Endothelial cell of umbilical vein (primary cell): Measurements from ENCODE around the gene C8A. TPM values are rescaled to one million over a fixed set of nuclear protein-coding genes. Genes with fewer than 3 reads are reported as not detected.

Source experiments
- BruUV-seq: library from RNA; stranded (reverse); fragments of 400-500 nt; replicated peaks from 2 replicates; lab custom pipeline; 2021; lab: Mats Ljungman, UMichigan
- CTCF ChIA-PET: fragments of 300-600, 350-600 bp; sonication (Branson Sonifier 250); formaldehyde crosslinking; loops from one replicate; lab custom pipeline; 2021; ENCODE audit warnings: antibody characterized with exemption, inconsistent platforms; lab: Charles Lee
- POLR2A ChIA-PET: fragments of 300-600, 350-600 bp; sonication (Branson Sonifier 250); formaldehyde crosslinking; loops from one replicate; lab custom pipeline; 2021; ENCODE audit warnings: antibody characterized with exemption, inconsistent platforms; lab: Charles Lee
- DNase-seq: peaks from one replicate; pipeline ENCODE4 v3.0.0-alpha.2; 2011; ENCODE audit warnings: low read depth, low spot score
- FAIRE-seq: peaks from 2 replicates; lab custom pipeline; 2011; peaks lifted over from hg19 to GRCh38; lab: Jason Lieb, UNC
- H2AFZ ChIP-seq: 2 replicates; pipeline ENCODE4 v1.6.0; 2012; ENCODE audit warnings: low read depth, low read length, control low read depth, inconsistent platforms
- H3K27ac ChIP-seq: 2 replicates; pipeline ENCODE4 v1.5.1; 2011; ENCODE audit warnings: low read depth, mild to moderate bottlenecking, control low read depth, low read length, moderate library complexity; ENCODE audit not compliant: insufficient read depth
- H3K27me3 ChIP-seq, 2 experiments: 2 replicates each; pipeline versions ENCODE4 v1.6.0 to v1.6.1; 2011; ENCODE audit warnings: low read length in 2 of 2, mixed read lengths in 1 of 2; ENCODE audit not compliant: control insufficient read depth in 2 of 2, insufficient read depth in 2 of 2
- H3K36me3 ChIP-seq, 2 experiments: 2 replicates in 1 of 2; 3 replicates in 1 of 2; pipeline ENCODE4 v1.5.1; 2011; ENCODE audit warnings: low read length in 2 of 2, mild to moderate bottlenecking in 1 of 2, moderate library complexity in 1 of 2; ENCODE audit not compliant: control insufficient read depth in 2 of 2, insufficient read depth in 2 of 2; ENCODE audit errors: extremely low read depth in 1 of 2
- H3K4me1 ChIP-seq: 3 replicates; pipeline ENCODE4 v1.5.1; 2011; ENCODE audit warnings: mild to moderate bottlenecking, low read length; ENCODE audit not compliant: control insufficient read depth, insufficient read depth; ENCODE audit errors: extremely low read depth
- H3K4me2 ChIP-seq: 2 replicates; pipeline ENCODE4 v1.6.1; 2011; ENCODE audit warnings: low read length, control low read depth, mixed read lengths; ENCODE audit not compliant: insufficient read depth
- H3K4me3 ChIP-seq, 3 experiments: fragments of 200-600 bp in 1 of 3; sonication (generic), shearing (Covaris generic) in 1 of 3; replicated peaks in 1 of 3; 2 replicates each; pipeline ENCODE4 v1.5.1; 2011 to 2016; ENCODE audit warnings: control low read depth in 3 of 3, low read length in 3 of 3, mild to moderate bottlenecking in 2 of 3, inconsistent platforms in 1 of 3, low read depth in 1 of 3, moderate library complexity in 1 of 3; ENCODE audit not compliant: insufficient read depth in 1 of 3
- H3K79me2 ChIP-seq: 2 replicates; pipeline ENCODE4 v1.6.0; 2012; ENCODE audit warnings: low read length, inconsistent platforms; ENCODE audit not compliant: control insufficient read depth, insufficient read depth
- H3K9ac ChIP-seq: replicated peaks from 2 replicates; pipeline ENCODE3; 2011; ENCODE audit warnings: low read length, control low read depth; ENCODE audit not compliant: insufficient read depth; ENCODE audit errors: extremely low read depth
- H3K9me1 ChIP-seq: replicated peaks from 3 replicates; pipeline ENCODE4 v1.6.0; 2011; ENCODE audit warnings: mild to moderate bottlenecking, low read length; ENCODE audit not compliant: control insufficient read depth, insufficient read depth; ENCODE audit errors: extremely low read depth
- H3K9me3 ChIP-seq: replicated peaks from 2 replicates; pipeline ENCODE4 v1.5.1; 2012; ENCODE audit warnings: low read length, inconsistent platforms; ENCODE audit not compliant: control insufficient read depth, insufficient read depth
- H4K20me1 ChIP-seq: replicated peaks from 2 replicates; pipeline ENCODE3; 2011; ENCODE audit warnings: mild to moderate bottlenecking, low read length; ENCODE audit not compliant: control insufficient read depth, insufficient read depth; ENCODE audit errors: extremely low read depth
- EZH2 ChIP-seq: IDR thresholded peaks from 2 replicates; pipeline ENCODE4 v1.6.1; 2012; ENCODE audit warnings: borderline replicate concordance, low read depth, mild to moderate bottlenecking, moderate library complexity, low read length, inconsistent platforms; ENCODE audit not compliant: severe bottlenecking
- FOS ChIP-seq: IDR thresholded peaks from 2 replicates; pipeline ENCODE4 v1.6.1; 2011; ENCODE audit warnings: mild to moderate bottlenecking, low read length, moderate library complexity, borderline replicate concordance; ENCODE audit not compliant: insufficient read depth
- GATA2 ChIP-seq: IDR thresholded peaks from 2 replicates; pipeline ENCODE4 v1.7.0; 2011; ENCODE audit warnings: low read depth, mild to moderate bottlenecking, moderate library complexity, mixed read lengths, low read length; ENCODE audit not compliant: insufficient read length, insufficient read depth
- JUN ChIP-seq: IDR thresholded peaks from 2 replicates; pipeline ENCODE4 v1.6.1; 2011; ENCODE audit warnings: borderline replicate concordance, low read depth; ENCODE audit not compliant: insufficient read length, insufficient read depth
- MYC ChIP-seq: IDR thresholded peaks from one replicate; pipeline ENCODE4 v1.6.1; 2011; ENCODE audit warnings: mild to moderate bottlenecking, low read depth, low read length
- POLR2A ChIP-seq: IDR thresholded peaks from 2 replicates; pipeline ENCODE4 v1.6.1; 2012; ENCODE audit warnings: low read depth, mild to moderate bottlenecking, control low read depth, low read length
- POLR2AphosphoS5 ChIP-seq: IDR thresholded peaks from 2 replicates; pipeline ENCODE4 v1.6.1; 2012; ENCODE audit warnings: low read depth, mild to moderate bottlenecking, control low read depth, low read length, moderate library complexity; ENCODE audit not compliant: insufficient read depth
- dilution Hi-C: fragments of 300-500 bp; cut with MboI; formaldehyde crosslinking; loops from one replicate; pipeline ENCODE4 v1.15.0; 2019; ENCODE audit warnings: low sequenced_read_pairs; ENCODE audit not compliant: extremely low pct_ligation_motif_present
- intact Hi-C: fragments of 100-400 bp; cut with micrococcal nuclease; formaldehyde crosslinking; loops from one replicate; pipeline ENCODE4 v1.10.0; 2022
- polyA plus RNA-seq, 4 experiments: library from polyadenylated mRNA; depleted of rRNA in 3 of 4; stranded (reverse) in 3 of 4; unstranded in 1 of 4; fragments of >200 nt; gene quantifications; 2 replicates each; pipeline versions ENCODE4 v1.2.1 to v1.2.3, GENCODE V29; 2011 to 2012; ENCODE audit warnings: missing spikeins in 1 of 4
- total RNA-seq: library from RNA; stranded (reverse); gene quantifications from 2 replicates; pipeline ENCODE4 v1.2.3, GENCODE V29; 2021
- TF ChIP-seq, protein P1 (sequence below), 2 donors: IDR thresholded peaks; 1 replicate in 1 of 2; 2 replicates in 1 of 2; pipeline ENCODE4 v1.5.1; 2011; ENCODE audit warnings: low read length in 2 of 2, mild to moderate bottlenecking in 2 of 2, moderate library complexity in 2 of 2, control low read depth in 1 of 2, inconsistent platforms in 1 of 2, low read depth in 1 of 2; ENCODE audit not compliant: insufficient read depth in 1 of 2; ENCODE audit errors: extremely low read depth in 1 of 2
- TF ChIP-seq, protein P2 (sequence below): IDR thresholded peaks from 2 replicates; pipeline ENCODE4 v1.6.1; 2011; ENCODE audit not compliant: insufficient read depth, insufficient read length

The C8A gene
- total and polyA plus RNA-seq, 2 donors (not counting 3 experiments of a cell fraction or from before 2014, with no cell fraction given): not detected

DNA sequence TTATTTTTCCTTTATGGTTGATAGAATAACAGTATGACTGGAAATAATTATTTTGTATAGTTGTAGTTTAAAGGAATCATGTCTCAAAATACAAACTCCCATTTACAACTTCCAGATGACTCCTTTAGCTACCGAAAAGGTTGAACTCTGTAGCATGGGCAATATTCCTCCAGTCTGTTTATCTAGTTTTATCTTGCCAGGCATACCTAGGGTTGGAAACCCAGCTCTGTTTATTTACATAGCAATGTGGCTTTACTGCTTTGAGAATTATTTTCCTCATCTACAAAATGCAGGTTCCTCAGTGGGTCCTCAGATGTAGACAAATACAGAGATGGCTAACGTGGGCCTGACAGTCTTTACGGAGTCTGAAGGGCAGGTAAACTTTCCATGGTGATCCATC is 51.1 kb downstream of the C8A start:
- no peaks in the 10 kb centered on the region for H3K79me2 ChIP-seq
- no peak overlapping the region for H3K27ac ChIP-seq
- no peak overlapping the region for H3K4me3 ChIP-seq
- H2AFZ ChIP-seq: no peak overlapping the region
- FAIRE-seq (no peak), DNase-seq (no peak)
- H4K20me1 ChIP-seq: no peaks in the 10 kb centered on the region
- POLR2A ChIA-PET: no interaction called here
- CTCF ChIA-PET: no interaction called here
- intact Hi-C loops: no loop called here
- no peak overlapping the region for H3K9ac ChIP-seq
- dilution Hi-C loops: no loop called here
- no peaks in the 10 kb centered on the region for H3K9me1 ChIP-seq
- no peak overlapping the region for H3K4me2 ChIP-seq
- no peaks in the 10 kb centered on the region for H3K4me1 ChIP-seq
- no TSS peak for BruUV-seq
- H3K27me3 ChIP-seq: no peaks in the 10 kb centered on the region
- H3K9me3 ChIP-seq: no peaks in the 10 kb centered on the region
- TF ChIP-seq JUN (no peak), MYC (no peak), EZH2 (no peak), POLR2A (no peak), POLR2AphosphoS5 (no peak)
- H3K36me3 ChIP-seq: no peaks in the 10 kb centered on the region

- Histone ChIP-seq H3K9me3 (no peaks in the 10 kb centered on the region), H3K9me1 (no peaks in the 10 kb centered on the region), H3K9ac (no peak overlapping the region), H3K36me3 (no peaks in the 10 kb centered on the region), H3K27ac (no peak overlapping the region), H3K4me3 (no peak overlapping the region), H3K79me2 (no peaks in the 10 kb centered on the region), H3K4me2 (no peak overlapping the region), H3K27me3 (no peaks in the 10 kb centered on the region), H4K20me1 (no peaks in the 10 kb centered on the region), H2AFZ (no peak overlapping the region), H3K4me1 (no peaks in the 10 kb centered on the region)
- intact Hi-C loops: no loop called here
- ChIA-PET POLR2A (no interaction called here), CTCF (no interaction called here)
- dilution Hi-C loops: no loop called here
- no TSS peak for BruUV-seq
- TF ChIP-seq GATA2 (no peak), FOS (no peak), POLR2A (no peak), EZH2 (no peak), MYC (no peak), POLR2AphosphoS5 (no peak), JUN (no peak)
- TF ChIP-seq, protein P1, sequence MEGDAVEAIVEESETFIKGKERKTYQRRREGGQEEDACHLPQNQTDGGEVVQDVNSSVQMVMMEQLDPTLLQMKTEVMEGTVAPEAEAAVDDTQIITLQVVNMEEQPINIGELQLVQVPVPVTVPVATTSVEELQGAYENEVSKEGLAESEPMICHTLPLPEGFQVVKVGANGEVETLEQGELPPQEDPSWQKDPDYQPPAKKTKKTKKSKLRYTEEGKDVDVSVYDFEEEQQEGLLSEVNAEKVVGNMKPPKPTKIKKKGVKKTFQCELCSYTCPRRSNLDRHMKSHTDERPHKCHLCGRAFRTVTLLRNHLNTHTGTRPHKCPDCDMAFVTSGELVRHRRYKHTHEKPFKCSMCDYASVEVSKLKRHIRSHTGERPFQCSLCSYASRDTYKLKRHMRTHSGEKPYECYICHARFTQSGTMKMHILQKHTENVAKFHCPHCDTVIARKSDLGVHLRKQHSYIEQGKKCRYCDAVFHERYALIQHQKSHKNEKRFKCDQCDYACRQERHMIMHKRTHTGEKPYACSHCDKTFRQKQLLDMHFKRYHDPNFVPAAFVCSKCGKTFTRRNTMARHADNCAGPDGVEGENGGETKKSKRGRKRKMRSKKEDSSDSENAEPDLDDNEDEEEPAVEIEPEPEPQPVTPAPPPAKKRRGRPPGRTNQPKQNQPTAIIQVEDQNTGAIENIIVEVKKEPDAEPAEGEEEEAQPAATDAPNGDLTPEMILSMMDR (IDR thresholded peaks at IDR 0.05; ENCODE audit: extremely low read depth in 1 of 2, insufficient read depth in 1 of 2, low read depth in 1 of 2, low read length in 2 of 2): no peak
- TF ChIP-seq, protein P2, sequence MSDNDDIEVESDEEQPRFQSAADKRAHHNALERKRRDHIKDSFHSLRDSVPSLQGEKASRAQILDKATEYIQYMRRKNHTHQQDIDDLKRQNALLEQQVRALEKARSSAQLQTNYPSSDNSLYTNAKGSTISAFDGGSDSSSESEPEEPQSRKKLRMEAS: no peak
- FAIRE-seq (no peak), DNase-seq (no peak)
These were observed 54.1 kb downstream of the C8A start for GRCh38 chr1:56908619-56909221.
